GM21390 (cell line): ENCODE results near the gene SLC35F1.

Experiments
- ATAC-seq: cut with Tn5 transposase; IDR thresholded peaks from one replicate; pipeline ENCODE4 v1.9.1; 2021; ENCODE audit not compliant: unreplicated experiment

SLC35F1 gene

GRCh38 chr6:118252474-118252873, 345.4 kb downstream of the SLC35F1 start:
- peak; percentile 80 for ATAC-seq

- ATAC-seq: no peak
These were observed 346.7 kb downstream of the SLC35F1 start for GRCh38 chr6:118253741-118254140.

- no peak for ATAC-seq
These were observed 353.8 kb downstream of the SLC35F1 start for GRCh38 chr6:118260833-118261232.

GRCh38 chr6:118263921-118264486, 356.9 kb downstream of the SLC35F1 start:
- ATAC-seq: no peak

GRCh38 chr6:118269659-118270058, 362.6 kb downstream of the SLC35F1 start:
- no peak for ATAC-seq

- no peak for ATAC-seq
These were observed 370.6 kb downstream of the SLC35F1 start for GRCh38 chr6:118277631-118278030.

GRCh38 chr6:118280210-118280609, 373.1 kb downstream of the SLC35F1 start:
- ATAC-seq: peak; percentile 99

- ATAC-seq: no peak
These were observed 374.2 kb downstream of the SLC35F1 start for GRCh38 chr6:118281291-118281690.

- ATAC-seq: no peak
These were observed 376.7 kb downstream of the SLC35F1 start for GRCh38 chr6:118283766-118284165.

- no peak for ATAC-seq
These were observed 377.8 kb downstream of the SLC35F1 start for GRCh38 chr6:118284736-118285360.

- no peak for ATAC-seq
These were observed 378.7 kb downstream of the SLC35F1 start for GRCh38 chr6:118285791-118286190.

- ATAC-seq: no peak
These were observed 381.5 kb downstream of the SLC35F1 start for GRCh38 chr6:118288355-118289124.

GRCh38 chr6:118292558-118292957, 385.5 kb downstream of the SLC35F1 start:
- ATAC-seq: no peak

- no peak for ATAC-seq
These were observed 387.8 kb downstream of the SLC35F1 start for GRCh38 chr6:118294906-118295305.

GRCh38 chr6:118295336-118295735, 388.3 kb downstream of the SLC35F1 start:
- no peak for ATAC-seq

GRCh38 chr6:118296129-118296901, 389.3 kb downstream of the SLC35F1 start:
- ATAC-seq: no peak

GRCh38 chr6:118297821-118298220, 390.8 kb downstream of the SLC35F1 start:
- no peak for ATAC-seq

GRCh38 chr6:118298476-118299427, 391.7 kb downstream of the SLC35F1 start:
- no peak for ATAC-seq

- ATAC-seq: no peak
These were observed 392.4 kb downstream of the SLC35F1 start for GRCh38 chr6:118299457-118299856.

- ATAC-seq: no peak
These were observed 397.3 kb downstream of the SLC35F1 start for GRCh38 chr6:118304321-118304720.
